ENCODE results near the gene FCHSD2. TPM values are rescaled to one million over a fixed set of nuclear protein-coding genes. Genes with fewer than 3 reads are reported as not detected.
A peak's percentile ranks its signal among the peaks of the same experiment; 100 is the strongest.
"Not testable (repeated sequence)": the region's sequence is repeated elsewhere in the genome, so short reads cannot be mapped to it uniquely, and the experiment has no call there.

Gene FCHSD2
- total RNA-seq, 1 donor = 34.0 TPM

- peaks cover 2% of the 10 kb centered on the region for H4K20me1 ChIP-seq (ENCODE audit: insufficient read depth, low read length)
- H3K27ac ChIP-seq (ENCODE audit: low read depth, low read length) = no peak overlapping the region
- no peak overlapping the region for H2AFZ ChIP-seq (ENCODE audit: low read length)
- peaks cover 38% of the 10 kb centered on the region for H3K36me3 ChIP-seq (ENCODE audit: insufficient read depth, low read length)
- TF ChIP-seq, protein P1, sequence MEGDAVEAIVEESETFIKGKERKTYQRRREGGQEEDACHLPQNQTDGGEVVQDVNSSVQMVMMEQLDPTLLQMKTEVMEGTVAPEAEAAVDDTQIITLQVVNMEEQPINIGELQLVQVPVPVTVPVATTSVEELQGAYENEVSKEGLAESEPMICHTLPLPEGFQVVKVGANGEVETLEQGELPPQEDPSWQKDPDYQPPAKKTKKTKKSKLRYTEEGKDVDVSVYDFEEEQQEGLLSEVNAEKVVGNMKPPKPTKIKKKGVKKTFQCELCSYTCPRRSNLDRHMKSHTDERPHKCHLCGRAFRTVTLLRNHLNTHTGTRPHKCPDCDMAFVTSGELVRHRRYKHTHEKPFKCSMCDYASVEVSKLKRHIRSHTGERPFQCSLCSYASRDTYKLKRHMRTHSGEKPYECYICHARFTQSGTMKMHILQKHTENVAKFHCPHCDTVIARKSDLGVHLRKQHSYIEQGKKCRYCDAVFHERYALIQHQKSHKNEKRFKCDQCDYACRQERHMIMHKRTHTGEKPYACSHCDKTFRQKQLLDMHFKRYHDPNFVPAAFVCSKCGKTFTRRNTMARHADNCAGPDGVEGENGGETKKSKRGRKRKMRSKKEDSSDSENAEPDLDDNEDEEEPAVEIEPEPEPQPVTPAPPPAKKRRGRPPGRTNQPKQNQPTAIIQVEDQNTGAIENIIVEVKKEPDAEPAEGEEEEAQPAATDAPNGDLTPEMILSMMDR (IDR thresholded peaks at IDR 0.05; ENCODE audit: extremely low read depth, low read depth, low read length) = no peak
- no peak overlapping the region for H3K4me2 ChIP-seq (ENCODE audit: insufficient read depth, low read length)
- no peaks in the 10 kb centered on the region for H3K9me3 ChIP-seq (ENCODE audit: low read depth, low read length)
- peaks cover 9% of the 10 kb centered on the region for H3K79me2 ChIP-seq (ENCODE audit: insufficient read depth, low read length)
- DNase-seq (ENCODE audit: insufficient read length, low spot score, missing footprints) = no peak
- peaks cover 3% of the 10 kb centered on the region for H3K4me1 ChIP-seq (ENCODE audit: insufficient read depth, low read length)
- no peak overlapping the region for H3K4me3 ChIP-seq (ENCODE audit: insufficient read depth, low read length)
- H3K27me3 ChIP-seq (ENCODE audit: insufficient read depth, low read length) = no peaks in the 10 kb centered on the region
These were observed 157.6 kb downstream of the FCHSD2 start for GRCh38 chr11:72984453-72985077.

DNA sequence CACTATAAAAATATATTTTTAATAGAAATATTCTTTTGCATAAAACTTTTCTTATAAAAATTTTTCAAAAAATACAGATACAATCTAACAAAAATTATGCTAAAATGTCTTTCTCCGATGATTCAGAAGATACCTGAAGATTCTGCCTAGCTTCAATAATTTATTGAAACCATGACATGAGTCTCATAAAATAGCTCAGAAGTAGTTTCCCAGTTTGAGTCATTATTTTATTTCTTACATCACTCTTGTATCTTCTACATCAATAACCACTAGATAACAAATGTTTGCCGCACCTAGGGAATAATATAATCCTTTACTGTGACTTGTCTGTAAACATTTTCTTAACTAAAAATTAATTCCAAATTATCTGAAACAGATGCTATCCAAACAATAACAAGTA, 158.6 kb downstream of the FCHSD2 start:
- Histone ChIP-seq H2AFZ (ENCODE audit: low read length) (no peak overlapping the region), H3K9me3 (ENCODE audit: low read depth, low read length) (no peaks in the 10 kb centered on the region), H3K27me3 (ENCODE audit: insufficient read depth, low read length) (no peaks in the 10 kb centered on the region), H3K27ac (ENCODE audit: low read depth, low read length) (no peak overlapping the region), H3K4me1 (ENCODE audit: insufficient read depth, low read length) (no peaks in the 10 kb centered on the region), H3K36me3 (ENCODE audit: insufficient read depth, low read length) (peaks cover 35% of the 10 kb centered on the region), H3K79me2 (ENCODE audit: insufficient read depth, low read length) (no peaks in the 10 kb centered on the region), H3K4me3 (ENCODE audit: insufficient read depth, low read length) (no peak overlapping the region), H3K4me2 (ENCODE audit: insufficient read depth, low read length) (no peak overlapping the region), H4K20me1 (ENCODE audit: insufficient read depth, low read length) (no peaks in the 10 kb centered on the region)
- no peak for DNase-seq (ENCODE audit: insufficient read length, low spot score, missing footprints)
- TF ChIP-seq, protein P1 (IDR thresholded peaks at IDR 0.05; ENCODE audit: extremely low read depth, low read depth, low read length) = no peak

GRCh38 chr11:72981971-72982685, 160.0 kb downstream of the FCHSD2 start:
- TF ChIP-seq, protein P1 (IDR thresholded peaks at IDR 0.05; ENCODE audit: extremely low read depth, low read depth, low read length) = no peak
- no peak overlapping the region for H3K4me3 ChIP-seq (ENCODE audit: insufficient read depth, low read length)
- H3K4me1 ChIP-seq (ENCODE audit: insufficient read depth, low read length) = no peaks in the 10 kb centered on the region

GRCh38 chr11:72981080-72981479, 161.0 kb downstream of the FCHSD2 start:
- Histone ChIP-seq H2AFZ (ENCODE audit: low read length) (no peak overlapping the region), H3K4me3 (ENCODE audit: insufficient read depth, low read length) (no peak overlapping the region), H3K27me3 (ENCODE audit: insufficient read depth, low read length) (no peaks in the 10 kb centered on the region), H3K4me1 (ENCODE audit: insufficient read depth, low read length) (peaks cover 4% of the 10 kb centered on the region), H3K4me2 (ENCODE audit: insufficient read depth, low read length) (no peak overlapping the region), H3K27ac (ENCODE audit: low read depth, low read length) (no peak overlapping the region), H3K79me2 (ENCODE audit: insufficient read depth, low read length) (peaks cover 3% of the 10 kb centered on the region), H4K20me1 (ENCODE audit: insufficient read depth, low read length) (no peaks in the 10 kb centered on the region), H3K36me3 (ENCODE audit: insufficient read depth, low read length) (peaks cover 25% of the 10 kb centered on the region), H3K9me3 (ENCODE audit: low read depth, low read length) (no peaks in the 10 kb centered on the region)
- TF ChIP-seq, protein P1 (IDR thresholded peaks at IDR 0.05; ENCODE audit: extremely low read depth, low read depth, low read length) = no peak
- no peak for DNase-seq (ENCODE audit: insufficient read length, low spot score, missing footprints)

More at GRCh38 chr11:72981971-72982685, 160.0 kb downstream of the FCHSD2 start:
- Histone ChIP-seq H2AFZ (ENCODE audit: low read length) (no peak overlapping the region), H3K27me3 (ENCODE audit: insufficient read depth, low read length) (no peaks in the 10 kb centered on the region), H3K27ac (ENCODE audit: low read depth, low read length) (no peak overlapping the region), H3K9me3 (ENCODE audit: low read depth, low read length) (no peaks in the 10 kb centered on the region), H3K79me2 (ENCODE audit: insufficient read depth, low read length) (peaks cover 3% of the 10 kb centered on the region), H4K20me1 (ENCODE audit: insufficient read depth, low read length) (no peaks in the 10 kb centered on the region), H3K36me3 (ENCODE audit: insufficient read depth, low read length) (peaks cover 25% of the 10 kb centered on the region), H3K4me2 (ENCODE audit: insufficient read depth, low read length) (no peak overlapping the region)
- DNase-seq (ENCODE audit: insufficient read length, low spot score, missing footprints) = peak; percentile 26

DNA sequence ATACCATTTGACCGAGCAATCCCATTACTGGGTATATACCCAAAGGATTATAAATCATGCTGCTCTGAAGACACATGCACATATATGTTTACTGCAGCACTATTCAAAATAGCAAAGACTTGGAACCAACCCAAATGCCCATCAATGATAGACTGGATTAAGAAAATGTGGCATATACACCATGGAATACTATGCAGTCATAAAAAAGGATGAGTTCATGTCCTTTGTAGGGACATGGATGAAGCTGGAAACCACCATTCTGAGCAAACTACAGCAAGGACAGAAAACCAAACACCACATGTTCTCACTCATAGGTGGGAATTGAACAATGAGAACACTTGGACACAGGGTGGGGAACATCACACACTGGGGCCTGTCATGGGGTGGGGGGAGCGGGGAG, 164.3 kb downstream of the FCHSD2 start:
- H3K4me2 ChIP-seq (ENCODE audit: insufficient read depth, low read length); H3K27me3 ChIP-seq (ENCODE audit: insufficient read depth, low read length); DNase-seq (ENCODE audit: insufficient read length, low spot score, missing footprints); H3K79me2 ChIP-seq (ENCODE audit: insufficient read depth, low read length); H3K9me3 ChIP-seq (ENCODE audit: low read depth, low read length); H3K27ac ChIP-seq (ENCODE audit: low read depth, low read length); H3K4me3 ChIP-seq (ENCODE audit: insufficient read depth, low read length); H4K20me1 ChIP-seq (ENCODE audit: insufficient read depth, low read length); H2AFZ ChIP-seq (ENCODE audit: low read length): not testable (repeated sequence)
- Histone ChIP-seq H3K36me3 (ENCODE audit: insufficient read depth, low read length) (peaks cover 17% of the 10 kb centered on the region), H3K4me1 (ENCODE audit: insufficient read depth, low read length) (peaks cover 31% of the 10 kb centered on the region)

- Histone ChIP-seq H3K4me2 (ENCODE audit: insufficient read depth, low read length) (peak overlapping the region; percentile 17), H3K36me3 (ENCODE audit: insufficient read depth, low read length) (peaks cover 17% of the 10 kb centered on the region), H3K4me1 (ENCODE audit: insufficient read depth, low read length) (peaks cover 42% of the 10 kb centered on the region), H3K27ac (ENCODE audit: low read depth, low read length) (peak overlapping the region; percentile 76)
- not testable (repeated sequence) for H3K9me3 ChIP-seq (ENCODE audit: low read depth, low read length); H3K4me3 ChIP-seq (ENCODE audit: insufficient read depth, low read length); H2AFZ ChIP-seq (ENCODE audit: low read length); H3K79me2 ChIP-seq (ENCODE audit: insufficient read depth, low read length); DNase-seq (ENCODE audit: insufficient read length, low spot score, missing footprints); H4K20me1 ChIP-seq (ENCODE audit: insufficient read depth, low read length); H3K27me3 ChIP-seq (ENCODE audit: insufficient read depth, low read length)
These were observed 165.6 kb downstream of the FCHSD2 start for GRCh38 chr11:72976522-72976892.
